Umbilical cord (tissue), 2 donors: ENCODE data around the gene DLG4. TPM values are rescaled to one million over a fixed set of nuclear protein-coding genes. Genes with fewer than 3 reads are reported as not detected.

ENCODE experiments used
- DNase-seq: peaks from one replicate; pipeline ENCODE4 v3.0.0-alpha.2; 2015; ENCODE audit warnings: low spot score
- total RNA-seq: library from RNA; depleted of rRNA; stranded (reverse); fragments of >200 nt; gene quantifications from one replicate; pipeline ENCODE4 v1.2.3, GENCODE V29; 2014; ENCODE audit warnings: low replicate concordance; ENCODE audit not compliant: insufficient read depth

DLG4 gene
- total RNA-seq, 1 donor from 2014 or later = 18.3 TPM

- DNase-seq = no peak
These were observed 3.9 kb downstream of the DLG4 start for GRCh38 chr17:7215652-7216180.

- DNase-seq = no peak
These were observed 4.4 kb downstream of the DLG4 start for GRCh38 chr17:7215136-7215638.

GRCh38 chr17:7214300-7215135 lies 5.1 kb downstream of the DLG4 start:
- DNase-seq = peak; percentile 99

- DNase-seq = peak; percentile 90
These were observed 5.7 kb downstream of the DLG4 start for GRCh38 chr17:7213895-7214299.

- DNase-seq = no peak
These were observed 8.0 kb downstream of the DLG4 start for GRCh38 chr17:7211491-7212273.

GRCh38 chr17:7208754-7209460 lies 10.7 kb downstream of the DLG4 start:
- DNase-seq = no peak

- no peak for DNase-seq
These were observed 11.5 kb downstream of the DLG4 start for GRCh38 chr17:7208027-7208571.

- no peak for DNase-seq
These were observed 12.3 kb downstream of the DLG4 start for GRCh38 chr17:7207120-7208001.

GRCh38 chr17:7205561-7205960 lies 14.1 kb downstream of the DLG4 start:
- no peak for DNase-seq

GRCh38 chr17:7204828-7205461 lies 14.7 kb downstream of the DLG4 start:
- DNase-seq = peak; percentile 93

- DNase-seq = no peak
These were observed 15.3 kb downstream of the DLG4 start for GRCh38 chr17:7204336-7204735.

- no peak for DNase-seq
These were observed 16.2 kb downstream of the DLG4 start for GRCh38 chr17:7203391-7203790.

GRCh38 chr17:7196651-7197401 lies 22.8 kb downstream of the DLG4 start:
- DNase-seq = no peak

GRCh38 chr17:7195971-7196370 lies 23.7 kb downstream of the DLG4 start:
- DNase-seq = no peak

GRCh38 chr17:7192271-7192937 lies 27.2 kb downstream of the DLG4 start:
- DNase-seq = no peak

- peak; percentile 43 for DNase-seq
These were observed 27.9 kb downstream of the DLG4 start for GRCh38 chr17:7191571-7192270.

- DNase-seq = no peak
These were observed 28.6 kb downstream of the DLG4 start for GRCh38 chr17:7191069-7191468.
